GM23338 (cell line): ENCODE data around the gene SMIM28. TPM values are rescaled to one million over a fixed set of nuclear protein-coding genes. Genes with fewer than 3 reads are reported as not detected.

ENCODE experiments used
- ATAC-seq: fragments of 200-7000 bp; cut with Tn5 transposase; 3 replicates; pipeline ENCODE4 v1.9.1; 2020
- DNase-seq: peaks from one replicate; pipeline ENCODE4 v3.0.0-alpha.2; 2015; ENCODE audit warnings: low spot score
- H2AFZ ChIP-seq: fragments of 200-600 bp; sonication (generic); 2 replicates; pipeline ENCODE4 v1.8.0; 2016; ENCODE audit warnings: antibody characterized with exemption, mild to moderate bottlenecking, moderate library complexity
- H3F3A ChIP-seq: fragments of 200-600 bp; sonication (generic); replicated peaks from 2 replicates; pipeline ENCODE4 v1.8.0; 2017; ENCODE audit warnings: antibody characterized with exemption, mixed run types, low read depth
- H3K27ac ChIP-seq: fragments of 200-600 bp; sonication (generic); 2 replicates; pipeline ENCODE4 v1.6.1; 2016; ENCODE audit warnings: low read depth
- H3K27me3 ChIP-seq: fragments of 200-600 bp; sonication (generic); 2 replicates; pipeline ENCODE4 v1.8.0; 2016; ENCODE audit warnings: mild to moderate bottlenecking, mixed run types, moderate library complexity; ENCODE audit not compliant: insufficient read depth
- H3K36me3 ChIP-seq: fragments of 200-600 bp; sonication (generic); 2 replicates; pipeline ENCODE4 v1.8.0; 2016; ENCODE audit warnings: mild to moderate bottlenecking; ENCODE audit not compliant: insufficient read depth
- H3K4me1 ChIP-seq: fragments of 200-600 bp; sonication (generic); 2 replicates; pipeline ENCODE4 v1.8.0; 2016; ENCODE audit warnings: mild to moderate bottlenecking, moderate library complexity; ENCODE audit not compliant: insufficient read depth
- H3K4me2 ChIP-seq: fragments of 200-600 bp; sonication (generic); 2 replicates; pipeline ENCODE4 v1.7.1; 2017; ENCODE audit warnings: mixed run types
- H3K4me3 ChIP-seq: fragments of 200-600 bp; sonication (generic); 2 replicates; pipeline ENCODE4 v1.6.1; 2016; ENCODE audit warnings: mixed run types
- H3K79me2 ChIP-seq: fragments of 200-600 bp; sonication (generic); replicated peaks from 2 replicates; pipeline ENCODE4 v1.8.0; 2017; ENCODE audit warnings: mild to moderate bottlenecking; ENCODE audit not compliant: insufficient read depth
- H3K9me2 ChIP-seq: fragments of 200-600 bp; sonication (generic); 2 replicates; pipeline ENCODE4 v1.8.0; 2017; ENCODE audit not compliant: insufficient read depth
- H4K20me1 ChIP-seq: fragments of 200-600 bp; sonication (generic); replicated peaks from 2 replicates; pipeline ENCODE4 v1.8.0; 2017; ENCODE audit warnings: mild to moderate bottlenecking; ENCODE audit not compliant: insufficient read depth
- H3K27ac Mint-ChIP-seq: 2 replicates; pipeline ENCODE4 v1.8.0; 2020; ENCODE audit warnings: inconsistent platforms, mild to moderate bottlenecking, moderate library complexity, mixed read lengths
- H3K27me3 Mint-ChIP-seq: 3 replicates; pipeline ENCODE4 v1.8.0; 2022; ENCODE audit warnings: low read depth, mild to moderate bottlenecking, moderate library complexity, mixed read lengths, inconsistent platforms; ENCODE audit not compliant: insufficient read depth, poor library complexity
- H3K36me3 Mint-ChIP-seq: 3 replicates; pipeline ENCODE4 v1.8.0; 2021; ENCODE audit warnings: low read depth, mild to moderate bottlenecking, inconsistent platforms, moderate library complexity, mixed read lengths
- H3K4me1 Mint-ChIP-seq: 3 replicates; pipeline ENCODE4 v1.8.0; 2020; ENCODE audit warnings: mild to moderate bottlenecking, inconsistent platforms, mixed read lengths
- H3K4me3 Mint-ChIP-seq: 3 replicates; pipeline ENCODE4 v1.8.0; 2021; ENCODE audit warnings: moderate library complexity, mild to moderate bottlenecking, inconsistent platforms, mixed read lengths
- H3K9me3 Mint-ChIP-seq: 3 replicates; pipeline ENCODE4 v1.8.0; 2020; ENCODE audit warnings: moderate library complexity, mild to moderate bottlenecking, inconsistent platforms, mixed read lengths
- CREB1 ChIP-seq: fragments of 250-450 bp; sonication (Bioruptor Pico); IDR thresholded peaks from 2 replicates; pipeline ENCODE4 v1.5.0; 2020; ENCODE audit warnings: low read depth, mild to moderate bottlenecking, moderate library complexity
- CTCF ChIP-seq, 2 experiments: fragments of 200-600 bp in 1 of 2; sonication (generic) in 1 of 2; conservative IDR thresholded peaks; 2 replicates each; pipeline versions ENCODE4 v1.5.1 to v1.6.1; 2016 to 2017; ENCODE audit warnings: antibody characterized with exemption in 2 of 2, low read depth in 2 of 2, mild to moderate bottlenecking in 2 of 2, moderate library complexity in 1 of 2
- ETS1 ChIP-seq: IDR thresholded peaks from 2 replicates; pipeline ENCODE4 v1.6.1; 2016; ENCODE audit warnings: antibody characterized with exemption
- EZH2 ChIP-seq: fragments of 200-600 bp; sonication (generic); IDR thresholded peaks from one replicate; pipeline ENCODE4 v1.8.0; 2017; ENCODE audit warnings: antibody characterized with exemption, mild to moderate bottlenecking, low read depth; ENCODE audit not compliant: unreplicated experiment
- EZH2phosphoT487 ChIP-seq: fragments of 200-600 bp; sonication (generic); IDR thresholded peaks from one replicate; pipeline ENCODE4 v1.8.1; 2018; ENCODE audit warnings: antibody characterized with exemption; ENCODE audit not compliant: unreplicated experiment
- JUNB ChIP-seq: IDR thresholded peaks from one replicate; pipeline ENCODE4 v1.6.1; 2016; ENCODE audit warnings: antibody characterized with exemption; ENCODE audit not compliant: unreplicated experiment
- NANOG ChIP-seq: IDR thresholded peaks from 2 replicates; pipeline ENCODE4 v1.6.1; 2016; ENCODE audit warnings: antibody characterized with exemption, borderline replicate concordance
- POLR2AphosphoS5 ChIP-seq: IDR thresholded peaks from 2 replicates; pipeline ENCODE4 v1.6.1; 2016; ENCODE audit warnings: antibody characterized with exemption, low read depth
- REST ChIP-seq: IDR thresholded peaks from one replicate; pipeline ENCODE4 v1.6.1; 2018; ENCODE audit warnings: antibody characterized with exemption; ENCODE audit not compliant: unreplicated experiment
- STAT1 ChIP-seq: IDR thresholded peaks from one replicate; pipeline ENCODE4 v1.6.1; 2016; ENCODE audit warnings: antibody characterized with exemption; ENCODE audit not compliant: unreplicated experiment
- ZNF114 ChIP-seq: fragments of 250-450 bp; sonication (Bioruptor Pico); IDR thresholded peaks from 2 replicates; pipeline ENCODE4 v1.5.0; 2020; ENCODE audit warnings: mild to moderate bottlenecking, moderate library complexity
- ZNF331 ChIP-seq: fragments of 250-450 bp; sonication (Bioruptor Pico); IDR thresholded peaks from 2 replicates; pipeline ENCODE4 v1.5.0; 2020; ENCODE audit warnings: low read depth, mild to moderate bottlenecking, moderate library complexity
- ZNF462 ChIP-seq: fragments of 250-450 bp; sonication (Bioruptor Pico); IDR thresholded peaks from 2 replicates; pipeline ENCODE4 v1.5.0; 2020; ENCODE audit warnings: mild to moderate bottlenecking, moderate library complexity
- polyA plus RNA-seq: library from polyadenylated mRNA; unstranded; fragments of >200 nt; fragmentation: Nextera tagmentation; extraction: Ambion mirVana; gene quantifications from 2 replicates; pipeline ENCODE4 v1.2.1, GENCODE V29; 2016
- total RNA-seq: library from RNA; depleted of rRNA; stranded (reverse); fragments of >200 nt; shearing (Covaris generic); gene quantifications from 2 replicates; pipeline ENCODE4 v1.2.3, GENCODE V29; 2014

Gene SMIM28
- total and polyA plus RNA-seq, 2 experiments from 2014 or later, result not detected

- DNase-seq, result no peak
- peaks cover 39% of the 10 kb centered on the region for H3K4me1 ChIP-seq
- no peaks in the 10 kb centered on the region for H3F3A ChIP-seq
- Mint-ChIP-seq H3K27ac (no peak overlapping the region), H3K4me3 (no peak overlapping the region), H3K27me3 (peaks cover 3% of the 10 kb centered on the region), H3K9me3 (no peaks in the 10 kb centered on the region), H3K36me3 (peaks cover 26% of the 10 kb centered on the region), H3K4me1 (peaks cover 36% of the 10 kb centered on the region)
- H2AFZ ChIP-seq, result no peak overlapping the region
- H3K27ac ChIP-seq, result no peak overlapping the region
- no peaks in the 10 kb centered on the region; the same call in 1 of the 2 replicates for H3K36me3 ChIP-seq
- H3K27me3 ChIP-seq, result no peaks in the 10 kb centered on the region
- H3K79me2 ChIP-seq, result no peaks in the 10 kb centered on the region
- no peaks in the 10 kb centered on the region for H4K20me1 ChIP-seq
- H3K4me2 ChIP-seq, result no peak overlapping the region
- no peak for ATAC-seq
- no peak for TF ChIP-seq CREB1 (CRISPR knock-in tag)
- no peak for TF ChIP-seq EZH2phosphoT487
- TF ChIP-seq ZNF462 (CRISPR knock-in tag), result no peak
- no peak for TF ChIP-seq ETS1
- no peak for TF ChIP-seq JUNB
- no peak for TF ChIP-seq REST
- TF ChIP-seq ZNF114 (CRISPR knock-in tag), result no peak
- no peak for TF ChIP-seq CTCF (conservative IDR thresholded peaks at IDR 0.05; ENCODE audit: low read depth in 2 of 2)
- no peak for TF ChIP-seq ZNF331 (CRISPR knock-in tag)
- TF ChIP-seq POLR2AphosphoS5, result no peak
- TF ChIP-seq EZH2, result no peak
- no peak for TF ChIP-seq STAT1
- TF ChIP-seq NANOG, result no peak
- H3K4me3 ChIP-seq, result no peak overlapping the region
- H3K9me2 ChIP-seq, result no peaks in the 10 kb centered on the region
These were observed 49.5 kb upstream of the SMIM28 start for GRCh38 chr6:138328210-138328609.
